OCI-LY1 (cell line): ENCODE data around the gene TMEM256.

Source experiments
- H2AFZ ChIP-seq: fragments of 200-600 bp; sonication (generic), shearing (Covaris generic); 2 replicates; pipeline ENCODE4 v1.6.0; 2014; ENCODE audit warnings: antibody characterized with exemption, mild to moderate bottlenecking, low read length
- H3F3A ChIP-seq: fragments of 200-600 bp; sonication (generic), shearing (Covaris generic); 2 replicates; pipeline ENCODE4 v1.6.0; 2014; ENCODE audit warnings: mild to moderate bottlenecking, antibody characterized with exemption, low read length, moderate library complexity; ENCODE audit not compliant: insufficient read depth
- H3K27ac ChIP-seq: fragments of 200-600 bp; sonication (generic); 2 replicates; pipeline ENCODE4 v1.5.1; 2014; ENCODE audit warnings: low read length, mixed run types, mild to moderate bottlenecking, low read depth; ENCODE audit not compliant: poor library complexity, severe bottlenecking
- H3K27me3 ChIP-seq: fragments of 200-600 bp; sonication (generic); 2 replicates; pipeline ENCODE4 v1.6.0; 2014; ENCODE audit warnings: antibody characterized with exemption, mild to moderate bottlenecking, low read length, moderate library complexity; ENCODE audit not compliant: insufficient read depth
- H3K36me3 ChIP-seq: fragments of 200-600 bp; sonication (generic); 2 replicates; pipeline ENCODE4 v1.6.1; 2014; ENCODE audit warnings: mild to moderate bottlenecking, antibody characterized with exemption, low read length, moderate library complexity, mixed read lengths; ENCODE audit not compliant: insufficient read depth
- H3K4me1 ChIP-seq: fragments of 200-600 bp; sonication (generic); 2 replicates; pipeline ENCODE4 v1.5.1; 2014; ENCODE audit warnings: mild to moderate bottlenecking, low read length, moderate library complexity; ENCODE audit not compliant: insufficient read depth, severe bottlenecking
- H3K4me2 ChIP-seq: fragments of 200-600 bp; sonication (generic), shearing (Covaris generic); 2 replicates; pipeline ENCODE4 v1.6.1; 2014; ENCODE audit warnings: low read length
- H3K4me3 ChIP-seq: fragments of 200-600 bp; sonication (generic); 2 replicates; pipeline ENCODE4 v1.5.1; 2014; ENCODE audit warnings: low read length, low read depth, mild to moderate bottlenecking, mixed read lengths; ENCODE audit not compliant: poor library complexity, severe bottlenecking
- H3K79me2 ChIP-seq: fragments of 200-600 bp; shearing (Covaris generic); 2 replicates; pipeline ENCODE4 v1.6.1; 2016; ENCODE audit warnings: mixed run types, low read length, mixed read lengths; ENCODE audit not compliant: insufficient read depth
- H3K9ac ChIP-seq: fragments of 200-600 bp; sonication (generic), shearing (Covaris generic); 2 replicates; pipeline ENCODE4 v1.6.1; 2014; ENCODE audit warnings: mild to moderate bottlenecking, low read length, mixed read lengths
- H3K9me2 ChIP-seq: fragments of 200-600 bp; sonication (generic), shearing (Covaris generic); 2 replicates; pipeline ENCODE4 v1.6.1; 2014; ENCODE audit warnings: low read depth, mild to moderate bottlenecking, low read length, mixed read lengths
- H3K9me3 ChIP-seq: fragments of 200-600 bp; shearing (Covaris generic); 2 replicates; pipeline ENCODE4 v1.6.1; 2014; ENCODE audit warnings: low read length, mixed read lengths
- H4K20me1 ChIP-seq: fragments of 200-600 bp; sonication (generic), shearing (Covaris generic); 2 replicates; pipeline ENCODE4 v1.6.0; 2016; ENCODE audit warnings: mild to moderate bottlenecking, low read length; ENCODE audit not compliant: insufficient read depth
- EZH2 ChIP-seq: fragments of 200-600 bp; sonication (generic), shearing (Covaris generic); IDR thresholded peaks from 2 replicates; pipeline ENCODE4 v1.8.0; 2017; ENCODE audit warnings: borderline replicate concordance, mixed run types, mild to moderate bottlenecking, antibody characterized with exemption, low read length, moderate library complexity, mixed read lengths
- TF ChIP-seq, protein P1 (sequence below): fragments of 200-600 bp; sonication (generic), shearing (Covaris generic); IDR thresholded peaks from 2 replicates; pipeline ENCODE4 v1.5.1; 2017; ENCODE audit warnings: mild to moderate bottlenecking, antibody characterized with exemption, low read length, moderate library complexity, mixed read lengths

The TMEM256 gene

DNA sequence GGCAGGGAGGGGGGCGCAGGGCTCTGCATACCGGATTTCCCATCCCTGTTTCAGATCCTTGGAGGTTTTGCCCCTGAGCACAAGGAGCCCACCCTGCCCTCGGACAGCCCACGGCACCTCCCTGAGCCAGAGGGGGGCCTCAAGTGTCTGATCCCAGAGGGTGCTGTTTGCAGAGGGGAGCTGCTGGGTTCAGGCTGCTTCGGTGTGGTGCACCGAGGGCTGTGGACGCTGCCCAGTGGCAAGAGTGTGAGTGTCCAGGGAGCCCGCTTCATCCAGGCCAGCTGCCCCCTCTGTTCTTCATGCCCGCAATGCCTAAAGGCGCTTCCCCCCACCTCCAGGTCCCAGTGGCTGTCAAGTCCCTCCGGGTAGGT is 20.5 kb downstream of the TMEM256 start:
- Histone ChIP-seq H3K9ac (peak overlapping the region; percentile 72; the same call in 1 of the 2 replicates), H3K4me2 (peak overlapping the region; percentile 91), H3K9me3 (peaks cover 9% of the 10 kb centered on the region), H3F3A (no peaks in the 10 kb centered on the region), H3K36me3 (peaks cover 4% of the 10 kb centered on the region; the same call in 1 of the 2 replicates), H3K4me1 (peaks cover 18% of the 10 kb centered on the region), H3K9me2 (no peaks in the 10 kb centered on the region), H2AFZ (no peak overlapping the region), H3K27ac (no peak overlapping the region), H4K20me1 (no peaks in the 10 kb centered on the region), H3K79me2 (no peaks in the 10 kb centered on the region), H3K27me3 (peaks cover 8% of the 10 kb centered on the region; the same call in 1 of the 2 replicates), H3K4me3 (peak overlapping the region; percentile 68)
- TF ChIP-seq, protein P1, sequence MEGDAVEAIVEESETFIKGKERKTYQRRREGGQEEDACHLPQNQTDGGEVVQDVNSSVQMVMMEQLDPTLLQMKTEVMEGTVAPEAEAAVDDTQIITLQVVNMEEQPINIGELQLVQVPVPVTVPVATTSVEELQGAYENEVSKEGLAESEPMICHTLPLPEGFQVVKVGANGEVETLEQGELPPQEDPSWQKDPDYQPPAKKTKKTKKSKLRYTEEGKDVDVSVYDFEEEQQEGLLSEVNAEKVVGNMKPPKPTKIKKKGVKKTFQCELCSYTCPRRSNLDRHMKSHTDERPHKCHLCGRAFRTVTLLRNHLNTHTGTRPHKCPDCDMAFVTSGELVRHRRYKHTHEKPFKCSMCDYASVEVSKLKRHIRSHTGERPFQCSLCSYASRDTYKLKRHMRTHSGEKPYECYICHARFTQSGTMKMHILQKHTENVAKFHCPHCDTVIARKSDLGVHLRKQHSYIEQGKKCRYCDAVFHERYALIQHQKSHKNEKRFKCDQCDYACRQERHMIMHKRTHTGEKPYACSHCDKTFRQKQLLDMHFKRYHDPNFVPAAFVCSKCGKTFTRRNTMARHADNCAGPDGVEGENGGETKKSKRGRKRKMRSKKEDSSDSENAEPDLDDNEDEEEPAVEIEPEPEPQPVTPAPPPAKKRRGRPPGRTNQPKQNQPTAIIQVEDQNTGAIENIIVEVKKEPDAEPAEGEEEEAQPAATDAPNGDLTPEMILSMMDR = no peak
- TF ChIP-seq EZH2 = no peak

DNA sequence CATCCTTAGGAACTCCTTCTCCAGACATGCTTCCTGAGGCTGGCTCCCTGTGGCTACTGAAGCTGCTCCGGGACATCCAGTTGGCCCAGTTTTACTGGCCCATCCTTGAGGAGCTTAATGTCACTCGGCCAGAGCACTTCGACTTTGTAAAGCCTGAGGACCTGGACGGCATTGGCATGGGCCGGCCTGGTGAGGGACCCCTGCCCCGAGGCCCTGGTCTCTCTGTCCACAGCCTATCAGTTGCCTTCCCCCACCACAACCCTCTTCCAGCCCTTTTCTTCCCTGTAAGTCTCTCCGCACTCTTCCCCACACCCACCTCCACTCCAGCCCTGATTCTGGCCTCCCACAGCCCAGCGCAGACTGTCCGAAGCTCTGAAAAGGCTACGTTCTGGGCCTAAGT is 21.0 kb downstream of the TMEM256 start:
- Histone ChIP-seq H3K4me3 (no peak overlapping the region), H3K36me3 (peaks cover 2% of the 10 kb centered on the region; the same call in 1 of the 2 replicates), H3K4me2 (no peak overlapping the region), H3K27ac (no peak overlapping the region), H3K27me3 (peaks cover 8% of the 10 kb centered on the region; the same call in 1 of the 2 replicates), H3K9me3 (peaks cover 9% of the 10 kb centered on the region), H4K20me1 (no peaks in the 10 kb centered on the region), H3K9ac (no peak overlapping the region), H3F3A (no peaks in the 10 kb centered on the region), H2AFZ (no peak overlapping the region), H3K4me1 (peaks cover 18% of the 10 kb centered on the region), H3K79me2 (no peaks in the 10 kb centered on the region), H3K9me2 (no peaks in the 10 kb centered on the region)
- TF ChIP-seq EZH2 = no peak
- TF ChIP-seq, protein P1 = no peak

DNA sequence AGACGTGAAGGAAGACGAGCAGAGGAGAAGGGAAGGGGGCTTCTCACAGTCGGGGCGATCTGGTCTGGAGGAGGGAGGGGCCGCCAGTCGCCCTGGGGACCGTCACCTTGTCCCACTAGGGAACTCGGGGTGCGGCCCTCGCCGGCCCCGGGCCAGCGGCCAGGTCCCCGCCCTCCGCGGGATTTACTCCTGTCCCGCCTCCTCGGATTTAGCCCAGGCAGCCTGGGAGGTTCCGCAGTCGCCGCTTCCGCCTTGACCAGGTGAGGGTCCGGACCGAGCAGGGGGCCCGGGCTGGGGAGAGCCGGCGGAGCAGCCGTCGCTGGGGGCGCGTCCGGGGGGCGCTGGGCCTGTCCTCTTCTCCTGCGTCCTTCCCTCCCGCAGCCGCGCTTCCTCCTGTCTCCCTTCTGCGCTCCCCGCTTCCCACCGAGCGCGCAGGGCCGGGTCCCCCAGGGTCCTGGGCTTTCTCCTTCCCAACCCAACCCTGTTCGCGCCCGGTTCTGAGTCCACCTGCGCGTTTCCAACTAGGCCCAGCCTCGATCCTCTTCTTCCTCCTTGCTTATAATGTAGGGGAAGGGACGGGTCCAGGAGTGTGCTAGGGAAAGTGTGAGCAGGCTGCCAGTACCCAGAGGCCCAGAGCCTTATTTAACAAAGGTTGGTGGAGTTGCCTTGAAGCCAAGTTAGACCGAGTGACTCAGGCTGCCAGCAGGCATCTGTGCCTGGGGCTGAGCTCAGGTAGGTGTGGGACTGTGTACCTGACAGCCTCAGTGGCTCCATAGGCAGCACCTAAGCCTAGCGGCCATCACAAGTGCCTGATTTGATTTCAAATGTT is 22.8 kb downstream of the TMEM256 start, which contains the start of gene TNK1:
Gene TNK1, plus strand, starts transcription at position 235 of the 829 bp plus-strand sequence. CDS start 1,838 bp downstream, outside the sequence.
- no peak within 1 kb of the TSS for H3K27ac ChIP-seq
- TF ChIP-seq, protein P1 = no peak
- no peak for TF ChIP-seq EZH2
- peaks cover 8% of the 10 kb centered on the region; the same call in 1 of the 2 replicates for H3K27me3 ChIP-seq
- H3K36me3 ChIP-seq = no peaks in the 10 kb centered on the region
- no peak within 1 kb of the TSS for H2AFZ ChIP-seq
- no peaks in the 10 kb centered on the region for H4K20me1 ChIP-seq
- H3F3A ChIP-seq = no peaks in the 10 kb centered on the region
- H3K9me3 ChIP-seq = peaks cover 9% of the 10 kb centered on the region
- no peak within 1 kb of the TSS for H3K4me2 ChIP-seq
- no peaks in the 10 kb centered on the region for H3K9me2 ChIP-seq
- H3K9ac ChIP-seq = no peak within 1 kb of the TSS
- H3K4me1 ChIP-seq = peaks cover 18% of the 10 kb centered on the region
- H3K4me3 ChIP-seq = no peak within 1 kb of the TSS
- H3K79me2 ChIP-seq = no peaks in the 10 kb centered on the region
